ENCODE measurements around the gene IQCC. TPM values are rescaled to one million over a fixed set of nuclear protein-coding genes. Genes with fewer than 3 reads are reported as not detected.
"Not testable (repeated sequence)": the region's sequence is repeated elsewhere in the genome, so short reads cannot be mapped to it uniquely, and the experiment has no call there.

IQCC gene
- 1 to 10 TPM; 6.1 to 6.3 TPM for total RNA-seq

- Mint-ChIP-seq H3K9me3 (ENCODE audit: insufficient read depth) (no peaks in the 10 kb centered on the region), H3K36me3 (ENCODE audit: low read depth) (peaks cover 39% of the 10 kb centered on the region), H3K4me3 (peak within 1 kb of the TSS; percentile 88), H3K27ac (peak within 1 kb of the TSS; percentile 86), H3K4me1 (ENCODE audit: low read depth) (peaks cover 49% of the 10 kb centered on the region), H3K27me3 (ENCODE audit: low read depth) (no peaks in the 10 kb centered on the region)
- CTCF ChIA-PET = interaction anchor here (0.9 to 4.3 kb wide), 6 partner anchors 9 to 208 kb away, joined by 3 to 47 read pairs (median 4); no protein-coding TSS in a partner anchor
- POLR2A ChIA-PET = interaction anchor here (0.6 to 3.8 kb wide), 14 partner anchors 10 to 419 kb away, joined by 3 to 22 read pairs (median 3); partner anchors contain the start of genes BSDC1, MARCKSL1 and TXLNA
- ATAC-seq (peak; percentile 79), DNase-seq (peak; percentile 88)
Observed at GRCh38 chr1:32205401-32206370, at the start of gene IQCC. Gene IQCC (plus strand): TSS chr1:32205671. CDS start chr1:32205682, 11 bp downstream.

DNA sequence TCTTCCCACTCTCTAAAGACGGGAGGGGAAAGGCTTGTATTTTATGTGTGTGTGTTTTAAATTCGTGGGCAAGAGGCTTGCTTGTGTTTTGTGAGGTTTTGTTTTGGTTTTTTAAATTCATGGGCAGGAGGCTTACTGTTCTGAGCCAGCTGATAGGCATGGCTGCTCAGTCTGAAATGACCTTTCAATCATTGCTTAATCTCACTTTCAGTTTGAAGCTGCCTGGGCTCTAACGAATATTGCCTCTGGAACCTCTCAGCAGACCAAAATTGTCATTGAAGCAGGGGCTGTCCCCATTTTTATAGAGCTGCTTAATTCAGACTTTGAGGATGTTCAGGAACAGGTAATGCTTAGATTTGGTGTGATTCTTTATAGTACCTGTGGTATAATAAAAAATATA lies 46.3 kb upstream of the IQCC start:
- ChIA-PET CTCF (no interaction called here), POLR2A (interaction anchor here (0.7 kb wide), 1 partner anchor 463 kb away, joined by 3 read pairs; no protein-coding TSS in a partner anchor)
- peaks cover 67% of the 10 kb centered on the region for H3K36me3 Mint-ChIP-seq (ENCODE audit: low read depth)
- no peak for ATAC-seq
- DNase-seq = no peak
- H3K4me3 Mint-ChIP-seq = no peak overlapping the region
- no peak overlapping the region for H3K27ac Mint-ChIP-seq
- H3K9me3 Mint-ChIP-seq (ENCODE audit: insufficient read depth) = no peaks in the 10 kb centered on the region
- no peaks in the 10 kb centered on the region for H3K27me3 Mint-ChIP-seq (ENCODE audit: low read depth)
- H3K4me1 Mint-ChIP-seq (ENCODE audit: low read depth) = no peaks in the 10 kb centered on the region

DNA sequence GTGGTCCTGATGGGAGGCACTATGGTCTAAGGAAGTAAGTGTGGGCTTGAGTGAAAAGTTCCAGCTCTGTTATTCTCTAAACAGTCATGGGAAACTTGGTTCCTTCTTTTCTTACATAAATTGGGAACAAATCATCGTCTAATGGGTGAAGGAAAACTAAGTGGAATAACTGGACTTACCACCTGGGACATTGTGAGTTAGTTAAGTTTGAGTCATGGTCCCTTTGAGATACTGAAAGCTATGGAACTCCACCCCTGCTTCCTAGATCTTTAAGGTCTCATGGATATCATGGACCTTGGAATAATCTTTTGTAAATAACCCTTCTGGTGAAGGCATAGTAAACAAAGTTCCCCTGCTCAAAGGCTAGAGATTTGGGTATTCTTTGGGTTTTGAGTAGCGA lies 42.1 kb upstream of the IQCC start:
- H3K36me3 Mint-ChIP-seq (ENCODE audit: low read depth) = peaks cover 56% of the 10 kb centered on the region
- POLR2A ChIA-PET = no interaction called here
- no peaks in the 10 kb centered on the region for H3K4me1 Mint-ChIP-seq (ENCODE audit: low read depth)
- ATAC-seq (no peak), DNase-seq (no peak)
- no peak overlapping the region for H3K27ac Mint-ChIP-seq
- no peaks in the 10 kb centered on the region for H3K9me3 Mint-ChIP-seq (ENCODE audit: insufficient read depth)
- H3K27me3 Mint-ChIP-seq (ENCODE audit: low read depth) = no peaks in the 10 kb centered on the region
- CTCF ChIA-PET = no interaction called here
- no peak overlapping the region for H3K4me3 Mint-ChIP-seq

- H3K4me1 Mint-ChIP-seq (ENCODE audit: low read depth); ATAC-seq; H3K9me3 Mint-ChIP-seq (ENCODE audit: insufficient read depth); H3K4me3 Mint-ChIP-seq; DNase-seq; CTCF ChIA-PET; H3K27me3 Mint-ChIP-seq (ENCODE audit: low read depth); POLR2A ChIA-PET; H3K27ac Mint-ChIP-seq: not testable (repeated sequence)
- H3K36me3 Mint-ChIP-seq (ENCODE audit: low read depth) = peaks cover 52% of the 10 kb centered on the region
Observed at GRCh38 chr1:32165633-32166032, 39.8 kb upstream of the IQCC start.

GRCh38 chr1:32170991-32171390 lies 34.5 kb upstream of the IQCC start:
- H3K4me3 Mint-ChIP-seq = no peak overlapping the region
- ATAC-seq (no peak), DNase-seq (no peak)
- ChIA-PET POLR2A (interaction anchor here (1.3 kb wide), 1 partner anchor 15 kb away, joined by 3 read pairs; no protein-coding TSS in a partner anchor), CTCF (no interaction called here)
- H3K27ac Mint-ChIP-seq = no peak overlapping the region
- peaks cover 57% of the 10 kb centered on the region for H3K36me3 Mint-ChIP-seq (ENCODE audit: low read depth)
- H3K27me3 Mint-ChIP-seq (ENCODE audit: low read depth) = no peaks in the 10 kb centered on the region
- H3K4me1 Mint-ChIP-seq (ENCODE audit: low read depth) = peaks cover 18% of the 10 kb centered on the region
- no peaks in the 10 kb centered on the region for H3K9me3 Mint-ChIP-seq (ENCODE audit: insufficient read depth)

- no peak overlapping the region for H3K4me3 Mint-ChIP-seq
- H3K27me3 Mint-ChIP-seq (ENCODE audit: low read depth) = no peaks in the 10 kb centered on the region
- H3K27ac Mint-ChIP-seq = peak overlapping the region; percentile 74
- H3K36me3 Mint-ChIP-seq (ENCODE audit: low read depth) = peaks cover 53% of the 10 kb centered on the region
- POLR2A ChIA-PET = interaction anchor here (1.3 kb wide), 1 partner anchor 13 kb away, joined by 3 read pairs; no protein-coding TSS in a partner anchor
- CTCF ChIA-PET = interaction anchor here (0.6 kb wide), 2 partner anchors 118 to 199 kb away, joined by 3 read pairs; no protein-coding TSS in a partner anchor
- ATAC-seq (no peak), DNase-seq (no peak)
- H3K4me1 Mint-ChIP-seq (ENCODE audit: low read depth) = peaks cover 18% of the 10 kb centered on the region
- H3K9me3 Mint-ChIP-seq (ENCODE audit: insufficient read depth) = no peaks in the 10 kb centered on the region
Observed at GRCh38 chr1:32172621-32173245, 32.7 kb upstream of the IQCC start.

DNA sequence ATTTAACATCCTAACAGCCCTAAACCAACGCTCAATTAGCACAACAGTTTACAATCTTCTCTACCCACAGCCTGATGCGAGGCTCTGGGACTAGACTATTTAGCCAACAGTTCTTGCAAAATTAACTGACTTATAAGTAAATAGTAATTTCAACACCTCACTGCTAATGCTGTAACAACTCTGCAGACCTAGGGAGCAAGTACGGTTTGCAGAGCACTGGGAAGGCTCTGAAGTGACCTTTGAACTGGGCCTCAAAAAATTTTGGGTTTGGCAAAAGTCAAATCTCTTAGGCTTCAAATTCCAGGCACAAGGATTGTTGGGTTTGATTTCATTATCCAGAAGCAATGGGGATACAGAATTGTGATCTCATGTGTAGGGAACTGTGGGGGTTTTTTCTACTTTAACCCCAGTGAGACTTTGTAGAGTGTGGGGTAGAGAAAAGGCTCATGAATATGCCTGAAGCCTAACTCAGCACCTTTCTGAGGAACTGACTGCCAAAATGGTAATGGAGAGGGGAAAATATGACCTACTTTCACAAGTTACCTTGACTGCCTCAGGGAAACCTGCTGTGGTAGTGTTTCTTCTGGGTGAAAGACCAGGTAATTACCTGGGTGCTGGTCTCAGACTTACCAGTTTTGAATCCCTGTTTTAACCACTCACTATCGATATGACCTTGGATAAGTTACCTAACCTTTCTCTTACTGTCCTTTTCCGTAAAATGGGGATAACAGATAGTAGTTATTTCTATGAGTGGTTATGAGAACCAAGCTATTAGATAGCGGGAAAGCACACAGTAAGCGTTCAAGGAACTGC lies 26.9 kb upstream of the IQCC start:
- no peaks in the 10 kb centered on the region for H3K27me3 Mint-ChIP-seq (ENCODE audit: low read depth)
- peaks cover 43% of the 10 kb centered on the region for H3K36me3 Mint-ChIP-seq (ENCODE audit: low read depth)
- H3K27ac Mint-ChIP-seq = peak overlapping the region; percentile 99
- no peak for ATAC-seq
- ChIA-PET CTCF (interaction anchor here (0.6 to 2.4 kb wide), 6 partner anchors 22 to 216 kb away, joined by 3 to 11 read pairs (median 6); partner anchors contain the start of genes BSDC1, CCDC28B, KPNA6 and TMEM39B), POLR2A (interaction anchor here (0.7 to 2.5 kb wide), 10 partner anchors 9 to 216 kb away, joined by 3 to 20 read pairs (median 5); partner anchors contain the start of genes BSDC1, CCDC28B, FAM167B and KPNA6)
- H3K4me1 Mint-ChIP-seq (ENCODE audit: low read depth) = peaks cover 36% of the 10 kb centered on the region
- DNase-seq = no peak
- H3K9me3 Mint-ChIP-seq (ENCODE audit: insufficient read depth) = no peaks in the 10 kb centered on the region
- H3K4me3 Mint-ChIP-seq = peak overlapping the region; percentile 95

DNA sequence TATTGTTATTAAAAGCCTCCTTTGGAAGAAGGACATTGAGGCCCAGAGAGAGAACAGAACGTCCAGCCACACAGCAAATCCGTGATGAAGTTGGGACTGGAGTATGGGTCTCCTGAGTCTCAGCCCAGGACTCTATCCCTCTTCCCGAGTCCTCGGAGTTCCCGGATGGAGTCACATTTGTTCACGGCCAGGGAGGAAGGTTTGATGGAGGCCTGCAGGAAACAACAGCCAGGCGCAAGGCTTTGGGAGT lies 26.4 kb upstream of the IQCC start:
- Mint-ChIP-seq H3K4me3 (peak overlapping the region; percentile 95), H3K4me1 (ENCODE audit: low read depth) (peaks cover 40% of the 10 kb centered on the region), H3K27ac (peak overlapping the region; percentile 99), H3K36me3 (ENCODE audit: low read depth) (peaks cover 47% of the 10 kb centered on the region), H3K27me3 (ENCODE audit: low read depth) (no peaks in the 10 kb centered on the region), H3K9me3 (ENCODE audit: insufficient read depth) (no peaks in the 10 kb centered on the region)
- CTCF ChIA-PET = interaction anchor here (0.6 to 2.4 kb wide), 6 partner anchors 21 to 215 kb away, joined by 3 to 11 read pairs (median 6); partner anchors contain the start of genes BSDC1, CCDC28B, KPNA6 and TMEM39B
- DNase-seq = no peak
- ATAC-seq = no peak
- POLR2A ChIA-PET = interaction anchor here (0.6 to 2.5 kb wide), 11 partner anchors 9 to 215 kb away, joined by 3 to 20 read pairs (median 4); partner anchors contain the start of genes BSDC1, CCDC28B, FAM167B and KPNA6

DNA sequence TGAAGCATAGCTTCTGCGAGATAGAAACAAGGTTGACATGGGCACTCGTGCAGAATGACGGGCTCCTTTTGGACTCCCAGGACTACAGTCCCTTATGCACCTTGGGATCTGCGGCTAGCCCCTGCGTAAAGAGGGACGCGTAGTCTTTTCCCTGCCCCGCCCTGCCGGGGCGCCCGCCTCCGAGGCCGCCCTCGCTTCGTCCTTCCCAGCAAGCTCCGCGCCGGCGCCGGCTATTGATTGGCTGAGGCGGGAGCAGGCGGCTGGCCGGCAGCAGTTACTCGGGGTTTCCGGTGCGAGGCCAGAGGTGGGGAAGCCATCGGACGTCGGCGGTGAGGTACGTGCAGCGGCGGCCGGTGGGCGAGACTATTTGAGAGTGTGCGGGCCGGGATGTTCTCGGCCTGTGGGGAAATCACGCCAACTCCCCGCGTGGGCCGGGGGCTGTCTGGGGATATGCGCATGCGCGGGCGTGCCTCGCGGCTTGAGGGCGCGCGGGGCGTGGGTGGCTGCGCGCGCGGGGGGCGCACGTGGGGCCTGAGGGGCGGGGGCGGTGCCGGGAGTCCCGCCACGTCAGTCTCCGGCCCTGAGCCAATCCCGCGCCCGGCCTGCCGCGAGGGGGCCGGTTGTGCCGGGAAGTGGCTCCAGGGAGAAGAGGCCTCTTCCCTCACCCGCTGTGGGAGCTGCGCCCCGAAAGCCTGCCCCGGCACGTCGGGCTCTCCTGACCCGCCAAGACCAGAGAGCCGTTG lies 25.9 kb upstream of the IQCC start, which contains the start of gene TXLNA:
TXLNA (plus strand) TSS at position 233 of the 743 bp plus-strand sequence. CDS start 671 bp downstream, outside the sequence.
- H3K9me3 Mint-ChIP-seq (ENCODE audit: insufficient read depth) = no peaks in the 10 kb centered on the region
- peaks cover 48% of the 10 kb centered on the region for H3K36me3 Mint-ChIP-seq (ENCODE audit: low read depth)
- ATAC-seq (peak; percentile 91), DNase-seq (peak; percentile 93)
- H3K27me3 Mint-ChIP-seq (ENCODE audit: low read depth) = no peaks in the 10 kb centered on the region
- CTCF ChIA-PET = interaction anchor here (0.6 to 2.4 kb wide), 7 partner anchors 21 to 215 kb away, joined by 3 to 11 read pairs (median 6); partner anchors contain the start of genes BSDC1, CCDC28B, HDAC1 and KPNA6
- POLR2A ChIA-PET = interaction anchor here (0.5 to 2.5 kb wide), 17 partner anchors 10 to 215 kb away, joined by 3 to 20 read pairs (median 4); partner anchors contain the start of genes BSDC1, CCDC28B, FAM167B and IQCC
- peaks cover 45% of the 10 kb centered on the region for H3K4me1 Mint-ChIP-seq (ENCODE audit: low read depth)
- H3K4me3 Mint-ChIP-seq = peak within 1 kb of the TSS; percentile 95
- H3K27ac Mint-ChIP-seq = peak within 1 kb of the TSS; percentile 99
